HEK293 (cell line): ENCODE data around the gene SLC6A6.
A peak's percentile ranks its signal among the peaks of the same experiment; 100 is the strongest.

Experiments used
- CTCF ChIA-PET: fragments of 350-600 bp; formaldehyde crosslinking; extraction: SDS; loops from one replicate; lab custom pipeline; 2021; ENCODE audit warnings: antibody characterized with exemption; lab: Yijun Ruan, JAX
- POLR2A ChIA-PET: fragments of 300-600 bp; formaldehyde crosslinking; extraction: SDS; loops from one replicate; lab custom pipeline; 2020; ENCODE audit warnings: antibody characterized with exemption, inconsistent platforms; lab: Yijun Ruan, JAX
- H3K27ac ChIP-seq: fragments of 200-500 bp; sonication (Bioruptor generic); 2 replicates; pipeline ENCODE4 v1.5.1; 2014; ENCODE audit warnings: low read depth, low read length, control low read depth, inconsistent platforms; ENCODE audit errors: extremely low read depth
- H3K36me3 ChIP-seq, 2 experiments: fragments of 200-500 bp in 1 of 2; sonication (Bioruptor generic) in 1 of 2; 1 replicate in 1 of 2; 2 replicates in 1 of 2; pipeline ENCODE4 v1.5.1; 2014 to 2017; ENCODE audit warnings: inconsistent platforms in 2 of 2, low read length in 2 of 2; ENCODE audit not compliant: control insufficient read depth in 2 of 2, insufficient read depth in 1 of 2
- H3K4me1 ChIP-seq: fragments of 200-500 bp; sonication (Bioruptor generic); 2 replicates; pipeline ENCODE4 v1.5.1; 2014; ENCODE audit warnings: mild to moderate bottlenecking, low read length, inconsistent platforms; ENCODE audit not compliant: control insufficient read depth, insufficient read depth
- H3K4me3 ChIP-seq: 2 replicates; pipeline ENCODE4 v1.5.1; 2011; ENCODE audit warnings: low read depth, mild to moderate bottlenecking, control low read depth, low read length, moderate library complexity
- H3K9me3 ChIP-seq: fragments of 200-500 bp; sonication (Bioruptor generic); 2 replicates; pipeline ENCODE4 v1.5.1; 2014; ENCODE audit warnings: low read depth, low read length, inconsistent platforms; ENCODE audit not compliant: control insufficient read depth, insufficient read depth
- KLF9 ChIP-seq: fragments of 450-650 bp; formaldehyde crosslinking; IDR thresholded peaks from 2 replicates; pipeline ENCODE4 v1.5.1; 2016; ENCODE audit warnings: missing biosample characterization, missing genetic modification characterization, low read depth
- PRDM10 ChIP-seq: fragments of 450-650 bp; formaldehyde crosslinking; IDR thresholded peaks from 2 replicates; pipeline ENCODE4 v1.5.1; 2016; ENCODE audit warnings: missing biosample characterization, missing genetic modification characterization
- SETDB1 ChIP-seq: IDR thresholded peaks from one replicate; pipeline ENCODE4 v1.6.1; 2017; ENCODE audit warnings: mild to moderate bottlenecking, low read length, moderate library complexity, mixed read lengths; ENCODE audit not compliant: insufficient read length
- ZNF18 ChIP-seq: fragments of 450-650 bp; formaldehyde crosslinking; IDR thresholded peaks from 2 replicates; pipeline ENCODE4 v1.5.1; 2016; ENCODE audit warnings: missing biosample characterization, missing genetic modification characterization
- ZNF202 ChIP-seq: fragments of 450-650 bp; formaldehyde crosslinking; IDR thresholded peaks from 2 replicates; pipeline ENCODE4 v1.5.1; 2016; ENCODE audit warnings: missing biosample characterization, missing genetic modification characterization, borderline replicate concordance
- ZNF280D ChIP-seq: fragments of 450-650 bp; formaldehyde crosslinking; IDR thresholded peaks from 2 replicates; pipeline ENCODE4 v1.5.1; 2016; ENCODE audit warnings: missing biosample characterization, missing genetic modification characterization
- ZNF501 ChIP-seq: fragments of 450-650 bp; formaldehyde crosslinking; IDR thresholded peaks from 2 replicates; pipeline ENCODE4 v1.5.1; 2016; ENCODE audit warnings: missing biosample characterization, missing genetic modification characterization
- ZNF513 ChIP-seq: fragments of 450-650 bp; IDR thresholded peaks from 2 replicates; pipeline ENCODE4 v1.5.1; 2018; ENCODE audit warnings: missing biosample characterization, missing genetic modification characterization
- ZNF623 ChIP-seq: fragments of 450-650 bp; formaldehyde crosslinking; IDR thresholded peaks from 2 replicates; pipeline ENCODE4 v1.5.1; 2016; ENCODE audit warnings: missing biosample characterization, missing genetic modification characterization
- ZSCAN18 ChIP-seq: fragments of 450-650 bp; formaldehyde crosslinking; IDR thresholded peaks from 2 replicates; pipeline ENCODE4 v1.5.1; 2016; ENCODE audit warnings: missing biosample characterization, missing genetic modification characterization

The SLC6A6 gene

GRCh38 chr3:14520149-14520548, 117.7 kb downstream of the SLC6A6 start:
- Histone ChIP-seq H3K36me3 (no peaks in the 10 kb centered on the region), H3K4me1 (no peaks in the 10 kb centered on the region), H3K4me3 (no peak overlapping the region), H3K27ac (no peak overlapping the region), H3K9me3 (no peaks in the 10 kb centered on the region)
- no peak for TF ChIP-seq ZNF513 (tag by site-specific recombination)
- TF ChIP-seq ZNF202: no peak
- TF ChIP-seq SETDB1: no peak
- TF ChIP-seq PRDM10 (tag by site-specific recombination): no peak
- TF ChIP-seq ZSCAN18 (tag by site-specific recombination): no peak
- TF ChIP-seq KLF9 (tag by site-specific recombination): no peak
- TF ChIP-seq ZNF501 (tag by site-specific recombination): no peak
- POLR2A ChIA-PET: no interaction called here
- CTCF ChIA-PET: interaction anchor here (1.5 to 2.3 kb wide), 3 partner anchors 11 to 28 kb away, joined by 5 to 8 read pairs (median 7); no protein-coding TSS in a partner anchor

GRCh38 chr3:14520967-14521366, 118.6 kb downstream of the SLC6A6 start:
- Histone ChIP-seq H3K4me3 (no peak overlapping the region), H3K9me3 (no peaks in the 10 kb centered on the region), H3K36me3 (no peaks in the 10 kb centered on the region), H3K27ac (no peak overlapping the region), H3K4me1 (no peaks in the 10 kb centered on the region)
- no peak for TF ChIP-seq ZNF18 (tag by site-specific recombination)
- peak; percentile 95 for TF ChIP-seq ZNF623
- TF ChIP-seq ZNF280D (tag by site-specific recombination): no peak
- ChIA-PET CTCF (interaction anchor here (1.5 kb wide), 1 partner anchor 27 kb away, joined by 5 read pairs; no protein-coding TSS in a partner anchor), POLR2A (no interaction called here)
